GM19043 (cell line): ENCODE results near the gene COQ8A.
"Not testable (repeated sequence)": the region's sequence is repeated elsewhere in the genome, so short reads cannot be mapped to it uniquely, and the experiment has no call there.

Source experiments
- ATAC-seq: cut with Tn5 transposase; IDR thresholded peaks from one replicate; pipeline ENCODE4 v1.9.1; 2021; ENCODE audit warnings: low read depth; ENCODE audit not compliant: unreplicated experiment

Gene COQ8A

DNA sequence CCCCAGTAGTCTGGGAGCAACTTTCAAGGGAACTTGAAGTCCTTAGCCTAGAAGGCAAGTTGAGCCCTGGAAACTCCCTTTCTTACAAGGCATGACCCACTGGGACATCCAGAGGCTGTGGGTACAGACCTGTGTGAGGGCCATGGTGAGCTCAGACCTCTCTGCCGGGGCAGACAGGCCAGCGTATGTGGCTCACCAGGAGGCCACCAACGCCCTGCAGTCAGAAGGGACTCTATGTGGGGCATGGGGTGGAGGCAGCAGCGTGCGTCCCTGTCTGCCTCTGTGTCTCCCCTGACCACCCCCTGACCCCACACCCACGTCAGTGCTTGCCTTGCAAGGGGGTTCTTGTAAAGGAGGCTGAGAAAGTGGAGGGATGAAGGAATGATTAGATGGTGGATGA, 10.8 kb downstream of the COQ8A start:
- ATAC-seq: no peak

GRCh38 chr1:226951286-226952117, 11.4 kb downstream of the COQ8A start:
- no peak for ATAC-seq

GRCh38 chr1:226952118-226952441, 12.0 kb downstream of the COQ8A start:
- no peak for ATAC-seq

DNA sequence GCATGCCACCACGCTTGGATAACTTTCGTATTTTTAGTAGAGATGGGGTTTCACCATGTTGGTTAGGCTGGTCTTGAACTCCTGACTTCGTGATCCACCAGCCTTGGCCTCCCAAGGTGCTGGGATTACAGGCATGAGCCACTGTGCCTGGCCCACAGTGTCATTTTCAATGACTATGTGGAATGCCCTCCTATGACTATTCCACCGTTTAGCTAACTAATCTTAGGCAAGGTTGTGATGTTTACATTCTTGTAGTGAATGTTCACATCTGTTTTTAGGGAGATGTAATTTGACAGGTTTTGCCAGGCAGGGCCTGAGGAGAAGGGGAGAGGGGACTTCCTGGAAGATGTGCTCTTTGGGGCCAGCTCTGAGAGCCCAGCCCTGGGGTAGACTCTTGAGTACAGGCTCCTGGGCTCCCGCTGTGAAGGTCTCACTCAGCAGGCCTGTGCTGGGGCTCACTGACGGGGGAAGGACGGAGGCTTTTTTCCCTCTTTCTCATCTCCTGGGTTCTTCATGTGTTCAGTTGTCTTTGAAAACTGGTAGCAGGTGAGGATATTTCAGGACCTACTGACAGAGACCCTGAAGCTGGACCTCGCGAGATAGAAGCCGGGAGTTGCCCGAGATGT, 13.2 kb downstream of the COQ8A start:
- ATAC-seq: no peak

- ATAC-seq: no peak
Measured at GRCh38 chr1:226954337-226954736, 14.2 kb downstream of the COQ8A start.

DNA sequence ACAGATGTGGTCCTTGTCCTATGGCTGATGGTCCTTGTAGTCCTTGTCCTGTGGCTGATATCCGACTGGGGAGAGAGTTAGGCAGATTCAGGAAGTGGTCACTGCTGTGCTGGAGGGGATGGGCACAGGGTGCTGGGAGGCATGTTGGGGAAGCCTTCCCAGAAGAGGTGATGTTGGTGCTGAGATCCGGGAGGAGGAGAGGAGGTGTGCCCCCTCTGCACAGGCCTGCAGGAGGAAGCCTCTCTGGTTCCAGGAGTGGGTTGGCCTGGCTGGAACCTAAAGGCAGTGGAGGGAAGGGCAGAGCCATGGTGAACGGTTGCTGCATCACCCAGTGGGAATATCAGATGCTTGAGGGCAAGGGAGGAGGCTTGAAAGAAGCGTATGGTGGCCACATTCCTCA, 14.7 kb downstream of the COQ8A start:
- ATAC-seq: no peak

DNA sequence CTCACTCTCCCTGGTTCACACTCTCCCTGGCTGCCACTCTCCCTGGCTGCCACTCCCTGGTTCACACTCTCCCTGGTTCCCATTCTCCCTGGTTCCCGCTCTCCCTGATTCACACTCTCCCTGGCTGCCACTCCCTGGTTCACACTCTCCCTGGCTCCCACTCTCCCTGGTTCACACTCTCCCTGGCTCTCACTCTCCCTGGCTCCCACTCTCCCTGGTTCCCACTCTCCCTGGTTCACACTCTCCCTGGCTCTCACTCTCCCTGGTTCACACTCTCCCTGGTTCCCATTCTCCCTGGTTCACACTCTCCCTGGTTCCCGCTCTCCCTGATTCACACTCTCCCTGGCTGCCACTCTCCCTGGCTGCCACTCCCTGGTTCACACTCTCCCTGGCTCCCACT, 15.8 kb downstream of the COQ8A start:
- not testable (repeated sequence) for ATAC-seq

DNA sequence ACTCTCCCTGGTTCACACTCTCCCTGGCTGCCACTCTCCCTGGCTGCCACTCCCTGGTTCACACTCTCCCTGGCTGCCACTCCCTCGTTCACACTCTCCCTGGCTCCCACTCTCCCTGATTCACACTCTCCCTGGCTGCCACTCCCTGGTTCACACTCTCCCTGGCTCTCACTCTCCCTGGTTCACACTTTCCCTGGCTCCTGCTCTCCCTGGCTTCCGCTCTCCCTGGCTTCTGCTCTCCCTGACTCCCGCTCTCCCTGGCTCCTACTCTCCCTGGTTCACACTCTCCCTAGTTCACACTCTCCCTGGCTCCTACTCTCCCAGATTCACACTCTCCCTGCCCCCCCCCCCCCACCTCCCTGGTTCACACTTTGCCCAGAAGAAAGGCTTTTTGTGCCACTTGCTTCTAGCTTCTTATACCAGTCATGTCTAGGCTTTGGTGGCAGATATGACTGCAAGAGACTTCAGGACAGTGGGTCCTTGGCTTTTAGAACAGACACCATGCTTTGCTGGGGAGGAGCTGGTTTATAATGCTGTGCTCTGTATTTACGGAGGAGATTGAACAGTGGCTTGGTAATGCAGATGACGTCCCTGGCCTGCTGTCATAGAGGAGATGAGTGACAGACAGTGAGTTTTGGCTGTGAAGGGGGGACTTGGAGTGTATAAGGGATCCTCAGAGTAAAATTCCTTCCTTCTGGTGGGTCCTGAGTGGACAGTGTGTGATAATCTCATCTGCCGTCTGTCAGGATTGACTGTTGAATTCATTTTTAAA, 17.0 kb downstream of the COQ8A start:
- no peak for ATAC-seq

DNA sequence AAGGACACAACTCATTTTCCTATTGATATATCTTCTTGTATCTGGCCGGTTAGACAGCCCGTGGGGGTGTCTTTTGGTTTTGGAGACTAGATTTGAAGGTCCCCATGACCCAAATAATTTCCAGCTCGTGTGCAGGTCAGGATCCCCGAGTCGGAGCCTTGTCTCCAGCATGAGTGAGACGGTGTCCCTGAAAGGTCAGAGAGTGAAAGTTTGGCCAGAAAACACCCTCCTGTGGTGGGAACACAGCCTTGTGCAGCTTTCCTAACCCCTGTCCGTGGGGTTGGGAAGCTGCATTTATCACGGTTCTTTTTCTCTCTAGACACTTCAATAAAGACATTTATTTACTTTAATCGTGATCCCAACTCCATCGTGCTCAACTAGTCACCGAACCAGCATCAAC, 17.6 kb downstream of the COQ8A start:
- ATAC-seq: no peak

GRCh38 chr1:226958300-226958699, 18.2 kb downstream of the COQ8A start:
- no peak for ATAC-seq

GRCh38 chr1:226960256-226960655, 20.2 kb downstream of the COQ8A start:
- no peak for ATAC-seq

DNA sequence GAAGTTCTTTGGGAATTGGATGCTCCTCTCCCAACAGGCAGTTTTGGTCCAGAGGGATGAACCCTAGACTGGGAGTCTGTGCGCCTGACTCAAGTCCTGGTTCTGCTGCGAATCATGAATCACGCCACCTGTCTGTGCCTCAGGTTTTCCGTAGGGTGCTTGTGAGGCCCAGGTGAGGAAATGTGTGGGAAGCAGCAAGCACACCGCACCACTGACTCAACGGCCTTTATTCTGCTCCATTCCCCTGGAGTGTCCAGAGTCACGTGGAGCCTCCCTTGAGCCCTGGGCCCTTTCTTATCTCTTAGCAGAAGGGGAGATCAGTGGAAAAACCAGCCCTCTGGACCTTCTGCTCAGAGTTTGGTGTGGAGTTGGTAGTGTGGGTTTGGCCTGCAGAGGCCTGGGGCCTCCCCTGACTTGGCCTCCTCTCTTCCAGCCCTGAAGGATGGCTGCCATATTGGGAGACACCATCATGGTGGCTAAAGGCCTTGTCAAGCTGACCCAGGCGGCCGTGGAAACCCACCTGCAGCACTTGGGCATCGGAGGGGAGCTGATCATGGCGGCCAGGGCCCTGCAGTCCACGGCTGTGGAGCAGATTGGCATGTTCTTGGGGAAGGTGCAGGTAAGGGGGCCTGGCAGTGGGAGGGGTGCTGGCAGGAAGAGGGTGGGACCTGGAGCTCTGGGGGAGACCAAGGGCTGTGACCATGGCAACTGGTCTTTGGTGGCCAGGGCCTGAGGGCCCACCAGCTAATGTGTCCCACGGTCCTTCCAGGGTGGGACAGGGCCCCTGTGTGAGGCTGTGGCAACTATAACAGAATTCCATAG, 21.1 kb downstream of the COQ8A start:
- no peak for ATAC-seq

DNA sequence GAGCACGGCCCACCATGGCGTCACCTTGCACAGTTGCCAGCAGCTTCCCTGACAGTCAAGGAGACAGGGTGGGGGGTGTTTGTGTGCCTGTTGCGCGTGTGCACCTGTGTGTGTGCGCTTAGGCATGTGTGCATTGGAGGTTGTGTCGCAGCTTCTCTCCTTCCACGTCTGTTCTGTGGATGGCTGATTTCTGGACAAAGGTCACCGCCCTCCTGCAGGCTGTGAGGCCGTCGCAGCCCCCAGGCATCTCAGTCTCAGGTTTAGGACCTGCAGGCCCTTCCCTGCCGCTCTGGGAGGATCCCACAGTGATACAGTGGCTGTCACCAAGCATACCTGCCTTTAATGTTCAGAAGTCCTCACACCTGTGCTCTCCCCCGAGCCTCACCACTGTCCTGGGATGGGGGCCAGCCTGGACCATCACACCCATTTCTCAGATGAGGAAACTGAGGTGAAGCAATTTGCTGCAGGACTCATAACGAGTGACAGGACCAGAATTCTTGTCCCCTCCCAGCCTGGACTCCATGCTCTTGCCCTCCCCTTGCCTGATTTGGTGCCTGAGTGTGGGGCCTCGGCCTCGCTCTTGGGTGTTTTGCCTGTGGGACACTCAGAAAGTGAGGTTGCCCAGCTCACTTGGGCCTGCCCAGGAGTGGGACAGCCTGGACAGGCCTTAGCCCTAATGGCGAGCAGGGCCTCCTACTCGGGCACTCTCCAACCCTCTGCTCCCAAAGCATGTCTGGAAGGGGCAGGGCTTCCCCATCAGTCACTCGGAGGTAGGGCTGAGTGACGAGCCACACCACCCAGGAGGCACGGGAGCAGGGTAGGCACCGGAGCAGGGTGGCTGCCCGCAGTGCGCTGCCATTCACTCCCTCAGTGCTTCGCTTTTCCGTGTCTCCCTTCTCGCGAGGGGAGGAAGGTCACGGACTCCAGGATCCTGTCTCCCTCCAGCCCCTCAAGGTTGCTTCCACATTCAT, 22.6 kb downstream of the COQ8A start:
- no peak for ATAC-seq

GRCh38 chr1:226964068-226964425, 24.0 kb downstream of the COQ8A start:
- ATAC-seq: no peak

GRCh38 chr1:226964611-226965486, 24.8 kb downstream of the COQ8A start:
- no peak for ATAC-seq

GRCh38 chr1:226965581-226966440, 25.7 kb downstream of the COQ8A start:
- ATAC-seq: no peak

- no peak for ATAC-seq
Measured at GRCh38 chr1:226966683-226967082, 26.6 kb downstream of the COQ8A start.

DNA sequence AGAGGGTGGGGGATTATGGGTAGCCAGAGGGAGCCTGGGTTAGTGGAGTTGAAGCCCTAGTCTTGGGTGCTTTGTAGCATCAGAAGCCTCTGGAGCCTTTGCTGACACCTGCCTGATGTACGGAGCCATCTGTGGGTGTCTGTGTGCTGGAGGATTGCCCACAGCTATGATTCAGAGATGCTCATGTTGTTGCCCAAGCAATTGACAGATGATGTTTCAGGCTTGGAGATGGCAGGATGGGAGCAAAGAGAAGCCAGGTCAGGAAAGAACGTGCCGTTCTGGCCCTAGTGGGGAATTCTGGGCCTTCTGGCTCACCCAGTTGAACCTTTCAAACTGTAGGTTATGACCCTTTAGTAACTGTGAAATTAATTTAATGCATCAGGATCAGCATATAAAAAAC, 27.6 kb downstream of the COQ8A start:
- ATAC-seq: no peak
